GM10266 (cell line): Measurements from ENCODE around the gene TCERG1L.

ENCODE experiments used
- DNase-seq: peaks from one replicate; pipeline ENCODE4 v3.0.0; 2012; ENCODE audit errors: extremely low spot score
- CTCF ChIP-seq: IDR thresholded peaks from 2 replicates; pipeline ENCODE4 v1.5.1; 2012; ENCODE audit warnings: mild to moderate bottlenecking, low read depth; ENCODE audit not compliant: control insufficient read depth, insufficient read depth; ENCODE audit errors: missing control alignments

The TCERG1L gene

GRCh38 chr10:131128731-131129130 is 182.8 kb downstream of the TCERG1L start:
- DNase-seq: no peak
- no peak for TF ChIP-seq CTCF

DNA sequence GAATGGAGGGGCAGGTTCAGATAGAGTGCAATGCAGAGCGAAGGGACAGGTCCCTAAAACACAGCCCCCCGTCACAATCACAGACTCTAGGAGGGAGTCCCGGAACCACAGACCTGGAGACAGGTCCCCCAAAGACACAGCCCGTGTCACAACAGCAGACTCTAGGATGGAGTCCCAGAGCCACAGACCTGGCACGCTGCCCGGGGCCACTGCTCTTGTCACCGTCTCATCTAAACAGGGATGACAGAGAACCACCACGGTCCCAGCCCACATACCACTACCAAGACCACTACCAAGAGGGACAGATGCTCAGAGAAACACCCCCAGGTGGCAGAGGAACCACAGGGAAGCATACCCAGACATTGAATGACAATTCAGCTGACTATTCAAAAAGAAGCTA is 183.9 kb downstream of the TCERG1L start:
- no peak for TF ChIP-seq CTCF
- DNase-seq: no peak

- TF ChIP-seq CTCF: no peak
Observed at GRCh38 chr10:131127138-131127589, 184.4 kb downstream of the TCERG1L start.

GRCh38 chr10:131126321-131127137 is 185.0 kb downstream of the TCERG1L start:
- DNase-seq: no peak
- TF ChIP-seq CTCF: no peak

More at GRCh38 chr10:131127138-131127589, 184.4 kb downstream of the TCERG1L start:
- DNase-seq: no peak

GRCh38 chr10:131125511-131126225 is 185.9 kb downstream of the TCERG1L start:
- no peak for DNase-seq
- no peak for TF ChIP-seq CTCF

- TF ChIP-seq CTCF: no peak
- no peak for DNase-seq
Observed at GRCh38 chr10:131124945-131125344, 186.6 kb downstream of the TCERG1L start.

DNA sequence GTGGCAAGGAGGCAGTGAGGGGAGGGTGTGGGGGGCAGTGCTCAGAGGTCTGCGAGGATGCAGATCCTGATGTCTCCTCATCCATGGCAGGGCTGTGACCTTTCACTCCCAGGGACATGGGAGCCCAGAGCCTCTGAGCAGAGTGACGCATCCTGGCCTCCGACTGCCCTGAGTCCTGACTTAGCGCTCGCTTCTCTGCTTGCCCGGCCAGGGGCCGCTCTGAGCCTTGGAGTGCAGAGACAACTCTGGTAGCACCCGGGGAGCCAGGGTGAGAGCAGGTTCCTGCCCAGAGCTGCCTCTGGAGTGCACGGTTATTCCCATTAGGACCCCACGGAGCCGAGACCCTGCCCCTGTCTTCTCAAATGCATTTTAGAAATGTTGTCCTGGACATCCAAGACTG is 188.0 kb downstream of the TCERG1L start:
- no peak for DNase-seq
- TF ChIP-seq CTCF: no peak
